Mucosa of descending colon (tissue), 3 donors: ENCODE measurements around the gene RNF181. TPM values are rescaled to one million over a fixed set of nuclear protein-coding genes. Genes with fewer than 3 reads are reported as not detected.

ENCODE experiments used
- ATAC-seq: fragments of 200-7000 bp; cut with Tn5 transposase; one replicate; pipeline ENCODE4 v1.9.1; 2020; ENCODE audit warnings: mild to moderate bottlenecking, moderate library complexity
- DNase-seq, 3 donors: peaks; one replicate each; pipeline ENCODE4 v3.0.0-alpha.2; 2020
- H3K36me3 ChIP-seq: fragments of 200-600 bp; one replicate; pipeline ENCODE4 v1.8.0; 2021; ENCODE audit warnings: low read depth, mild to moderate bottlenecking
- H3K4me1 ChIP-seq: fragments of 200-600 bp; one replicate; pipeline ENCODE4 v1.8.0; 2021; ENCODE audit warnings: low read depth, mild to moderate bottlenecking
- H3K4me3 ChIP-seq: fragments of 200-600 bp; one replicate; pipeline ENCODE4 v1.8.0; 2021; ENCODE audit warnings: mild to moderate bottlenecking
- H3K9me3 ChIP-seq: fragments of 200-600 bp; one replicate; pipeline ENCODE4 v1.8.0; 2021; ENCODE audit warnings: mild to moderate bottlenecking
- CTCF ChIP-seq: fragments of 200-600 bp; IDR thresholded peaks from one replicate; pipeline ENCODE4 v1.8.0; 2022; ENCODE audit warnings: antibody characterized with exemption, mild to moderate bottlenecking
- intact Hi-C, 2 donors: fragments of 100-400 bp; cut with DNase I in 1 of 2; cut with micrococcal nuclease in 1 of 2; formaldehyde crosslinking; loops; one replicate each; pipeline versions ENCODE4 v1.11.0 to v1.11.1; 2022; cut with DNase I, micrococcal nuclease
- total RNA-seq, 3 donors: library from RNA; stranded (reverse); fragmentation: NEBNext Ultra II Directional in 2 of 3; extraction: Animal tissue kit (Norgen Biotek cat#: 25700) in 2 of 3; gene quantifications; one replicate each; pipeline versions ENCODE4 v1.2.1 to v1.2.4, GENCODE V29; 2021 to 2023
- donor health status: DM: no; HTN: no; CAD: no; lungs with moderate emphysema.
- donor health status: DM: no; HTN: no; CAD: no.
- donor health status: DM: no; HTN: yes; CAD: no.

The RNF181 gene
- total RNA-seq, 3 donors from 2014 or later: 73.7 to 89.5 (median 80.8) TPM

GRCh38 chr2:85549095-85549494, 46.5 kb upstream of the RNF181 start:
- H3K9me3 ChIP-seq: no peaks in the 10 kb centered on the region
- H3K4me1 ChIP-seq: no peaks in the 10 kb centered on the region
- no peaks in the 10 kb centered on the region for H3K36me3 ChIP-seq
- TF ChIP-seq CTCF: no peak
- DNase-seq (no peak), ATAC-seq (no peak)
- H3K4me3 ChIP-seq: no peak overlapping the region
- intact Hi-C loops: no loop called here

- no peaks in the 10 kb centered on the region for H3K4me1 ChIP-seq
- H3K4me3 ChIP-seq: no peak overlapping the region
- no peak for ATAC-seq
- intact Hi-C loops: loop anchor here in 1 of 2 donors (5.0 kb wide), 1 partner anchor 128 kb away; no protein-coding TSS in a partner anchor
- no peak for DNase-seq
- no peak for TF ChIP-seq CTCF
- no peaks in the 10 kb centered on the region for H3K36me3 ChIP-seq
- H3K9me3 ChIP-seq: no peaks in the 10 kb centered on the region
Observed at GRCh38 chr2:85549826-85550225, 45.7 kb upstream of the RNF181 start.

GRCh38 chr2:85550486-85550885, 45.1 kb upstream of the RNF181 start:
- DNase-seq (no peak), ATAC-seq (no peak)
- Histone ChIP-seq H3K36me3 (no peaks in the 10 kb centered on the region), H3K4me3 (no peak overlapping the region), H3K4me1 (no peaks in the 10 kb centered on the region), H3K9me3 (no peaks in the 10 kb centered on the region)
- no peak for TF ChIP-seq CTCF
- intact Hi-C loops: loop anchor here in 1 of 2 donors (5.0 kb wide), 1 partner anchor 128 kb away; no protein-coding TSS in a partner anchor

- H3K36me3 ChIP-seq: no peaks in the 10 kb centered on the region
- peak; percentile 91 for ATAC-seq
Observed at GRCh38 chr2:85551698-85552678, 43.6 kb upstream of the RNF181 start.

GRCh38 chr2:85553184-85553583, 42.4 kb upstream of the RNF181 start:
- no peak overlapping the region for H3K4me3 ChIP-seq
- H3K4me1 ChIP-seq: no peaks in the 10 kb centered on the region
- DNase-seq: no peak
- H3K9me3 ChIP-seq: no peaks in the 10 kb centered on the region
- no peak for ATAC-seq
- intact Hi-C loops: loop anchor here in 1 of 2 donors (5.0 kb wide), 1 partner anchor 131 kb away; no protein-coding TSS in a partner anchor
- H3K36me3 ChIP-seq: no peaks in the 10 kb centered on the region
- TF ChIP-seq CTCF: no peak

More at GRCh38 chr2:85551698-85552678, 43.6 kb upstream of the RNF181 start:
- DNase-seq: peak; percentile 78 to 92 (median 89)
- peak; percentile 79 for TF ChIP-seq CTCF
- Histone ChIP-seq H3K9me3 (no peaks in the 10 kb centered on the region), H3K4me1 (no peaks in the 10 kb centered on the region), H3K4me3 (no peak overlapping the region)
- intact Hi-C loops: loop anchor here (1.0 to 5.0 kb wide), 2 partner anchors 130 to 132 kb away; no protein-coding TSS in a partner anchor
